GM20431 (cell line): Measurements from ENCODE around the gene QARS1.

Source experiments
- in situ Hi-C: fragments of 300-500 bp; cut with MseI, MboI; formaldehyde crosslinking; loops from one replicate; pipeline ENCODE4 v1.15.0; 2020; ENCODE audit warnings: low sequenced_read_pairs; ENCODE audit not compliant: unreplicated experiment

The QARS1 gene

GRCh38 chr3:49121132-49121736 lies 16.7 kb upstream of the QARS1 start:
- in situ Hi-C loops = no loop called here

GRCh38 chr3:49120438-49121131 lies 16.0 kb upstream of the QARS1 start, which contains the start of gene USP19:
TSS of gene USP19 (minus strand) at chr3:49120823. CDS start at chr3:49119145, 1,678 bp downstream.
- in situ Hi-C loops = no loop called here

GRCh38 chr3:49120096-49120437 lies 15.5 kb upstream of the QARS1 start:
- in situ Hi-C loops = no loop called here

GRCh38 chr3:49119439-49119838 lies 14.9 kb upstream of the QARS1 start:
- in situ Hi-C loops = no loop called here

GRCh38 chr3:49119036-49119435 lies 14.5 kb upstream of the QARS1 start:
- in situ Hi-C loops = no loop called here

- in situ Hi-C loops = no loop called here
Observed at GRCh38 chr3:49112262-49112661, 7.7 kb upstream of the QARS1 start.

- in situ Hi-C loops = no loop called here
Observed at GRCh38 chr3:49111347-49111746, 6.8 kb upstream of the QARS1 start.

GRCh38 chr3:49110780-49111179 lies 6.2 kb upstream of the QARS1 start:
- in situ Hi-C loops = no loop called here

GRCh38 chr3:49108346-49108745 lies 3.8 kb upstream of the QARS1 start:
- in situ Hi-C loops = no loop called here

- in situ Hi-C loops = no loop called here
Observed at GRCh38 chr3:49104052-49104426, 518 bp downstream of the QARS1 start.

- in situ Hi-C loops = no loop called here
Observed at GRCh38 chr3:49100046-49100615, 4.4 kb downstream of the QARS1 start.

- in situ Hi-C loops = no loop called here
Observed at GRCh38 chr3:49098910-49099630, 5.5 kb downstream of the QARS1 start.

GRCh38 chr3:49098429-49098828 lies 6.1 kb downstream of the QARS1 start:
- in situ Hi-C loops = no loop called here

GRCh38 chr3:49093853-49094767 lies 10.4 kb downstream of the QARS1 start, which contains the start of gene QRICH1:
TSS of gene QRICH1 (minus strand) at chr3:49094071. CDS start at chr3:49077017, 17,054 bp downstream.
- in situ Hi-C loops = no loop called here

GRCh38 chr3:49092938-49093852 lies 11.4 kb downstream of the QARS1 start:
- in situ Hi-C loops = no loop called here

- in situ Hi-C loops = no loop called here
Observed at GRCh38 chr3:49081429-49081828, 23.1 kb downstream of the QARS1 start.

GRCh38 chr3:49079270-49079669 lies 25.3 kb downstream of the QARS1 start:
- in situ Hi-C loops = no loop called here

- in situ Hi-C loops = no loop called here
Observed at GRCh38 chr3:49076646-49077045, 27.9 kb downstream of the QARS1 start.

GRCh38 chr3:49076116-49076515 lies 28.4 kb downstream of the QARS1 start:
- in situ Hi-C loops = no loop called here
